CD4-positive, alpha-beta T cell (primary cell): Measurements from ENCODE around the gene FTSJ1. TPM values are rescaled to one million over a fixed set of nuclear protein-coding genes. Genes with fewer than 3 reads are reported as not detected.
A peak's percentile ranks its signal among the peaks of the same experiment; 100 is the strongest.

Experiments
- ATAC-seq: fragments of 200-7000 bp; cut with Tn5 transposase; one replicate; pipeline ENCODE4 v1.10.0; 2022; ENCODE audit warnings: mild to moderate bottlenecking; ENCODE audit not compliant: poor library complexity
- CTCF ChIA-PET: fragments of 350-600 bp; sonication (Branson Sonifier 250); formaldehyde crosslinking; loops from one replicate; lab custom pipeline; 2021; ENCODE audit warnings: antibody characterized with exemption, inconsistent platforms; lab: Charles Lee
- POLR2A ChIA-PET: fragments of 350-600 bp; sonication (Branson Sonifier 250); formaldehyde crosslinking; loops from one replicate; lab custom pipeline; 2021; ENCODE audit warnings: antibody characterized with exemption, inconsistent platforms; lab: Charles Lee
- DNase-seq, 14 experiments: peaks; one replicate each; pipeline ENCODE4 v3.0.0-alpha.2; 2013 to 2020; ENCODE audit warnings: mixed read lengths in 2 of 14
- H3K27ac ChIP-seq, 2 donors: one replicate each; pipeline versions ENCODE4 v1.5.1 to v1.7.0; 2013; ENCODE audit warnings: low read length in 2 of 2, low read depth in 1 of 2, mild to moderate bottlenecking in 1 of 2
- H3K27me3 ChIP-seq, 2 experiments: 1 replicate in 1 of 2; 2 replicates in 1 of 2; pipeline versions ENCODE4 v1.6.1 to v1.7.0; 2013; ENCODE audit warnings: low read length in 2 of 2, control low read depth in 1 of 2, mild to moderate bottlenecking in 1 of 2, moderate library complexity in 1 of 2; ENCODE audit not compliant: insufficient read depth in 2 of 2, control insufficient read depth in 1 of 2
- H3K36me3 ChIP-seq: one replicate; pipeline ENCODE4 v1.6.1; 2013; ENCODE audit warnings: low read length, control low read depth; ENCODE audit not compliant: insufficient read depth
- H3K4me1 ChIP-seq: one replicate; pipeline ENCODE4 v1.6.1; 2013; ENCODE audit warnings: low read length, control low read depth; ENCODE audit not compliant: insufficient read depth
- H3K4me3 ChIP-seq: one replicate; pipeline ENCODE4 v1.5.1; 2013; ENCODE audit warnings: mild to moderate bottlenecking, low read length, moderate library complexity
- H3K9me3 ChIP-seq, 2 experiments: 1 replicate in 1 of 2; 2 replicates in 1 of 2; pipeline versions ENCODE4 v1.6.1 to v1.7.0; 2013; ENCODE audit warnings: low read length in 2 of 2, mild to moderate bottlenecking in 2 of 2, control low read depth in 1 of 2, moderate library complexity in 1 of 2; ENCODE audit not compliant: control insufficient read depth in 1 of 2, insufficient read depth in 1 of 2
- H3K27ac Mint-ChIP-seq: one replicate; pipeline ENCODE4 v1.8.0; 2020; ENCODE audit warnings: mixed read lengths
- H3K27me3 Mint-ChIP-seq: one replicate; pipeline ENCODE4 v1.8.0; 2021; ENCODE audit warnings: mixed read lengths
- H3K36me3 Mint-ChIP-seq: one replicate; pipeline ENCODE4 v1.8.0; 2021; ENCODE audit warnings: low read depth, mixed read lengths
- H3K4me1 Mint-ChIP-seq: one replicate; pipeline ENCODE4 v1.8.0; 2021; ENCODE audit warnings: low read depth, mixed read lengths
- H3K4me3 Mint-ChIP-seq: one replicate; pipeline ENCODE4 v1.8.0; 2020; ENCODE audit warnings: mild to moderate bottlenecking, mixed read lengths
- H3K9me3 Mint-ChIP-seq: one replicate; pipeline ENCODE4 v1.8.0; 2020; ENCODE audit warnings: mixed read lengths
- CTCF ChIP-seq: fragments of 200-600 bp; IDR thresholded peaks from one replicate; pipeline ENCODE4 v1.8.0; 2022; ENCODE audit warnings: antibody characterized with exemption, mild to moderate bottlenecking
- intact Hi-C, 2 experiments: fragments of 100-400 bp; cut with DNase I in 1 of 2; cut with micrococcal nuclease in 1 of 2; formaldehyde crosslinking; loops; one replicate each; pipeline versions ENCODE4 v1.15.1 to v1.9.0; 2023 to 2025; cut with DNase I, micrococcal nuclease
- total RNA-seq, 174 experiments: library from RNA in 2 of 174; stranded (reverse) in 2 of 174; gene quantifications; one replicate each; pipeline ENCODE4 v1.2.3 and lab custom pipeline; 2021 to 2026

FTSJ1 gene
- total RNA-seq, 2 experiments from 2014 or later = 60.0 to 61.0 TPM

GRCh38 chrX:48468693-48469691, 7.0 kb upstream of the FTSJ1 start:
- H3K27ac Mint-ChIP-seq = peak overlapping the region; percentile 75

GRCh38 chrX:48470110-48470832, 5.7 kb upstream of the FTSJ1 start, which contains the start of gene SLC38A5:
TSS of gene SLC38A5 (minus strand) at chrX:48470260. CDS start at chrX:48467924, 2,336 bp downstream.
- intact Hi-C loops = loop anchor here in 1 of 2 experiments (10.0 kb wide), 2 partner anchors 105 to 815 kb away; partner anchors contain the start of genes ELK1, RBM3 and UXT
- peaks cover 36% of the 10 kb centered on the region for H3K4me1 Mint-ChIP-seq
- H3K27me3 ChIP-seq = no peaks in the 10 kb centered on the region
- H3K4me3 ChIP-seq = peak within 1 kb of the TSS; percentile 73
- peaks cover 9% of the 10 kb centered on the region for H3K36me3 Mint-ChIP-seq
- H3K9me3 ChIP-seq = no peaks in the 10 kb centered on the region
- ATAC-seq (no peak), DNase-seq (no peak)
- H3K27ac ChIP-seq = no peak within 1 kb of the TSS
- TF ChIP-seq CTCF = no peak
- H3K36me3 ChIP-seq = peaks cover 4% of the 10 kb centered on the region
- no peaks in the 10 kb centered on the region for H3K9me3 Mint-ChIP-seq
- H3K27ac Mint-ChIP-seq = peak within 1 kb of the TSS; percentile 75
- ChIA-PET CTCF (no interaction called here), POLR2A (no interaction called here)
- H3K4me3 Mint-ChIP-seq = peak within 1 kb of the TSS; percentile 94
- no peaks in the 10 kb centered on the region for H3K27me3 Mint-ChIP-seq
- peaks cover 28% of the 10 kb centered on the region for H3K4me1 ChIP-seq

More at GRCh38 chrX:48468693-48469691, 7.0 kb upstream of the FTSJ1 start:
- Histone ChIP-seq H3K36me3 (peaks cover 5% of the 10 kb centered on the region), H3K27ac (no peak overlapping the region), H3K4me3 (peak overlapping the region; percentile 73), H3K9me3 (no peaks in the 10 kb centered on the region), H3K27me3 (no peaks in the 10 kb centered on the region), H3K4me1 (peaks cover 25% of the 10 kb centered on the region)
- ChIA-PET POLR2A (interaction anchor here (0.7 to 3.0 kb wide), 4 partner anchors 11 to 386 kb away, joined by 3 to 11 read pairs (median 7); partner anchors contain the start of genes RBM3 and TBC1D25), CTCF (interaction anchor here (0.7 to 1.6 kb wide), 3 partner anchors 71 to 668 kb away, joined by 3 to 6 read pairs (median 4); partner anchors contain the start of gene TBC1D25)
- intact Hi-C loops = loop anchor here in 1 of 2 experiments (5.0 kb wide), 1 partner anchor 387 kb away; no protein-coding TSS in a partner anchor
- H3K27me3 Mint-ChIP-seq = no peaks in the 10 kb centered on the region
- peak overlapping the region; percentile 94 for H3K4me3 Mint-ChIP-seq
- no peaks in the 10 kb centered on the region for H3K9me3 Mint-ChIP-seq
- peaks cover 15% of the 10 kb centered on the region for H3K36me3 Mint-ChIP-seq
- peak in 10 of 14 experiments; percentile 21 to 63 (median 42) for DNase-seq
- peak; percentile 45 for ATAC-seq
- peaks cover 40% of the 10 kb centered on the region for H3K4me1 Mint-ChIP-seq
- peak; percentile 33 for TF ChIP-seq CTCF

GRCh38 chrX:48470833-48471118, 5.2 kb upstream of the FTSJ1 start:
- H3K27me3 Mint-ChIP-seq = no peaks in the 10 kb centered on the region
- no peak overlapping the region for H3K27ac ChIP-seq
- no peak overlapping the region for H3K4me3 Mint-ChIP-seq
- H3K9me3 ChIP-seq = no peaks in the 10 kb centered on the region
- CTCF ChIA-PET = no interaction called here
- ATAC-seq (no peak), DNase-seq (no peak)
- H3K36me3 ChIP-seq = peaks cover 1% of the 10 kb centered on the region
- no peak overlapping the region for H3K4me3 ChIP-seq
- H3K27me3 ChIP-seq = no peaks in the 10 kb centered on the region
- no peak for TF ChIP-seq CTCF
- H3K27ac Mint-ChIP-seq = no peak overlapping the region
- peaks cover 34% of the 10 kb centered on the region for H3K4me1 Mint-ChIP-seq
- POLR2A ChIA-PET = no interaction called here
- intact Hi-C loops = loop anchor here in 1 of 2 experiments (10.0 kb wide), 2 partner anchors 104 to 816 kb away; partner anchors contain the start of genes ELK1, RBM3 and UXT
- peaks cover 28% of the 10 kb centered on the region for H3K4me1 ChIP-seq
- H3K9me3 Mint-ChIP-seq = no peaks in the 10 kb centered on the region
- peaks cover 4% of the 10 kb centered on the region for H3K36me3 Mint-ChIP-seq
